Cardiac fibroblast (primary cell): ENCODE measurements around the gene STARD7.
"Not testable (repeated sequence)": the region's sequence is repeated elsewhere in the genome, so short reads cannot be mapped to it uniquely, and the experiment has no call there.

ENCODE experiments used
- DNase-seq, 2 donors: peaks; one replicate each; pipeline versions ENCODE4 v3.0.0 to v3.0.0-alpha.2; 2010; ENCODE audit warnings: low read depth in 2 of 2
- H3K4me3 ChIP-seq, 2 donors: replicated peaks in 1 of 2; 1 replicate in 1 of 2; 2 replicates in 1 of 2; pipeline ENCODE4 v1.5.1; 2011; ENCODE audit warnings: low read depth in 2 of 2, low read length in 2 of 2, mild to moderate bottlenecking in 2 of 2, moderate library complexity in 1 of 2
- TF ChIP-seq, protein P1 (sequence below): IDR thresholded peaks from one replicate; pipeline ENCODE4 v1.5.1; 2011; ENCODE audit warnings: low read depth, mild to moderate bottlenecking, low read length, inconsistent platforms

The STARD7 gene

DNA sequence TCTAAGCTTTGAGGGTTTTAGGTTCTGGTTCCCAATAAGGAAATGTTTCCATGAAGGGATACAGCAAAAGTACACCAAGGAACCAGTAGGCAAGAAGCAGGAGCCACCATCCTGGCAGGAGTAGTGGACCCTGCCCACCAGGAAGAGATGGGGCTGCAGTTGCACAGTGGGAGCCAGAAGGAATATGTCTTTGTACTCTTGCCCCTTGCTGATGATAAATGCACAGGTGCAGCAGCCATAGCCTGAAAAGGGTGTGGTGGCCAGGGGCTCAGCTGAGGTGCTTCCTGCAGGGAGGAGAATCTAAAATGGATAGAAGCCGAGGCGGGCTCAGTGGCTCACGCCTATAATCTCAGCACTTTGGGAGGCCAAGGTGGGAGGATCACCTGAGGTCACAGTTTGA, 29.6 kb upstream of the STARD7 start:
- no peak for DNase-seq
- TF ChIP-seq, protein P1, sequence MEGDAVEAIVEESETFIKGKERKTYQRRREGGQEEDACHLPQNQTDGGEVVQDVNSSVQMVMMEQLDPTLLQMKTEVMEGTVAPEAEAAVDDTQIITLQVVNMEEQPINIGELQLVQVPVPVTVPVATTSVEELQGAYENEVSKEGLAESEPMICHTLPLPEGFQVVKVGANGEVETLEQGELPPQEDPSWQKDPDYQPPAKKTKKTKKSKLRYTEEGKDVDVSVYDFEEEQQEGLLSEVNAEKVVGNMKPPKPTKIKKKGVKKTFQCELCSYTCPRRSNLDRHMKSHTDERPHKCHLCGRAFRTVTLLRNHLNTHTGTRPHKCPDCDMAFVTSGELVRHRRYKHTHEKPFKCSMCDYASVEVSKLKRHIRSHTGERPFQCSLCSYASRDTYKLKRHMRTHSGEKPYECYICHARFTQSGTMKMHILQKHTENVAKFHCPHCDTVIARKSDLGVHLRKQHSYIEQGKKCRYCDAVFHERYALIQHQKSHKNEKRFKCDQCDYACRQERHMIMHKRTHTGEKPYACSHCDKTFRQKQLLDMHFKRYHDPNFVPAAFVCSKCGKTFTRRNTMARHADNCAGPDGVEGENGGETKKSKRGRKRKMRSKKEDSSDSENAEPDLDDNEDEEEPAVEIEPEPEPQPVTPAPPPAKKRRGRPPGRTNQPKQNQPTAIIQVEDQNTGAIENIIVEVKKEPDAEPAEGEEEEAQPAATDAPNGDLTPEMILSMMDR, result no peak
- no peak overlapping the region for H3K4me3 ChIP-seq

DNA sequence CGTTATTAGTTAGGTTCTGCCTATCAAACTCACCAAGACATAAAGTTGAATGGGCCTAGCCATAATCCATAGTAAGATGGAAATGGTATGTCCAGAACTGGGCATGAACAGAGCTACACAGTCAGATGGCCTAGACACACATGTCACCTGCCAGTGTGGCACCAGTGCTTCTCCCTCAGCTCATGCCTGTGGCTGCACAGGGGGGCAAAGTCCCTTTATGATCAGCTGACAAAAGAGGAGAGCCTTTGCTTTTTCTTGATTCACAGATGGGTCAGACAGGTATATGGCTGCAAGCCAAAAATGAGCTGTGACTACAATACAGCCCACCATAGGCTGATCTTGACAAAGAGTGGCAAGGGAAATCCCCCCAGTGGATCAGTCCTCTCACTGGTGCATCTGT, 28.3 kb upstream of the STARD7 start:
- TF ChIP-seq, protein P1, result no peak

DNA sequence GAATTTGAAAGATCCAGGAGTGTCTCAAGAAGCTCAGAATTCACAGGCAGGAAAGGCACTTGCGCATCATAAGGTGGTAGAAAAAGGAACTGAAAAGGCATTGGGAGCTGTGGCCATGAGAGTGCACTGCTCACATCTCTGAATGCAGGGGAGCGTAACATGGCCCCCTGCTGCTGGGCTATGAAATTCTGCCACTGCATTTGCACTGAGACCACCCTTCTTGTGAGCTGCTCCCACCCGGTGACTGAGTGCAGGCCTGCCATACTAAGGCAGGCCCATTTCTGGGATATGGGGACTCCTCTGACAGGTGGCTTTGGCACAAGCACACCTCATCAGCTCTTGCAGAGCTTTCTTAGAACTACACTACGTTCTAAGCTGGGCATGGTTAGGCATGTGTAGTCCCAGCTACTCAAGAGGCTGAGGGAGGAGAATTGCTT, 25.3 kb upstream of the STARD7 start:
- TF ChIP-seq, protein P1, result no peak
- H3K4me3 ChIP-seq, result no peak overlapping the region
- no peak for DNase-seq

More for the DNA sequence above, 28.3 kb upstream of the STARD7 start:
- H3K4me3 ChIP-seq, result no peak overlapping the region
- no peak for DNase-seq

DNA sequence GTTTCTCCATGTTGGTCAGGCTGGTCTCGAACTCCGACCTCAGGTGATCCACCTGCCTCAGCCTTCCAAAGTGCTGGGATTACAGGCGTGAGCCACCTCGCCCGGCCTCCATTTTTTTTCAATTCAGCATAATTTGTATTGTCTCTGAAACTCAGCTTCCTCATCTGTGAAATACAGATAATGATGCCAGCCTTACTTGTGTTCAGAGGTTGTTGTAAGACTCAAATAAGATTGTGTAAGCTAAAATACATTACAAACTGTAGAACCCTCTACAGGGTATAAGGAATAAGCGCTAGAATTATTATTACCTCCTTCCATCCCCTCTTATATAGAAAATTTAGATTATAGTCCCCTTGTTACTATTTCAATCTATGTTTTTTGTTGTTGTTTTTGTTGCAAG, 24.8 kb upstream of the STARD7 start:
- no peak overlapping the region for H3K4me3 ChIP-seq
- TF ChIP-seq, protein P1, result no peak
- DNase-seq, result no peak

DNA sequence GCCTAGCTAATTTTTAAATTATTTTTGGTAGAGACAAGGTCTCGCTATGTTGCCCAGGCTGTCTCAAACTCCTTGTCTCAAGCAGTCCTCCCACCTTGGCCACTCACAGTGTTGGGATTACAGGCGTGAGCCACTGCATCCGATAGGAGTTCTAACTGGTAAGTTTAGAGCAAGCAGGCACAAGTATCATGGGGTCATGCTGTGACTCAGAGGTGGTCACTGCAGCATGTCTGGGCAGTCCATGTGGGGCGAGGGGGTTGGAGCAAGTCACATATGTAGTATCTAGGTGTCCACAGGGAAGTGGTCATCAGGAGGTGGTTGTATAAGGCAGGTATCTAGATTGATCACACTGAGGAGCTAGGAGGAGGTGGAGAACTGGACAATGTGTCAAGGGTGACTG, 22.7 kb upstream of the STARD7 start:
- TF ChIP-seq, protein P1, result no peak
- H3K4me3 ChIP-seq, result no peak overlapping the region
- DNase-seq, result no peak

DNA sequence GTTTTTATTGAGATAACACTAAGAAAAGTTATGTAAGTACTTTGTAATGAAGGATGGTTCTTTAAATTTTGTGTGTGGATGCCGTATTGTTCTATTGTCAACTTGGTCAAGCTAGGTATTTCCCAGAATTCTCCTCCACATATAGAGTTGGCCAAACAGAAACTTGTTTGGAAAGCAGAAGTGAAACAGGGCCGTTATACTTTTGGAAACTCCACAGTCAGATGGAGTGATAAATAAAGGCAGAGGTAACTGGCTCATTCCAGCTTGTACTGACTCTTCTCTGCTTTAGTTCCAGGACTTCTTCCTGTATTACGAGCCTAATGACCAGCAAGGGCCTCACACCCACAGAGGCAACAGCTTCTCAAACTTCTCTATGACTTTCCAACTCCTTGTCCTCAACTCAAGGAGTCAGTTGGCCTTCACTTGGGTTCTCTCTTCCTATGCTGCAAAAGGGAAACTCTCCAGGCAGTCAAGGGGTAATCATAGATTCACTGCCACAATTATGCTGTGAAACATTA, 16.4 kb upstream of the STARD7 start:
- H3K4me3 ChIP-seq, result no peak overlapping the region
- TF ChIP-seq, protein P1, result no peak
- DNase-seq, result no peak

DNA sequence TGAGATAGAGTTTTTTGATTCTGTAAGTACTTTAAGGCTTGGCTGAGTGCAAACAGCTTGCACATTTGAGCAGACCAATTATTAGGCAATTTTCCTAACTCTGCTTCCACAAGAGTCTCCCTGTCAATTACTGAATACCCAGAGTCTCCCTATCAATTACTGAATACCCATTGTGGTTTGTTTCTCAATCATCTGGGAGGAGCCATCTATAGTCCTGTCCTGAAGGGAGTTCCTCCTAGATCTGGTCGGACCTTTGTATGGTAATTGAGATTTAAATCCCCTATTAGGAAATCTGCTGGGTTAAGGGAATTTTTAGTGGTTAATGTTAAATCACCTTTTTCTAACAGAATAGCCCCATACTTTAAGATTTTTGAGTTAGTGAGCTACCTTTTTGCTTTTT, 12.5 kb upstream of the STARD7 start:
- not testable (repeated sequence) for H3K4me3 ChIP-seq, DNase-seq

DNA sequence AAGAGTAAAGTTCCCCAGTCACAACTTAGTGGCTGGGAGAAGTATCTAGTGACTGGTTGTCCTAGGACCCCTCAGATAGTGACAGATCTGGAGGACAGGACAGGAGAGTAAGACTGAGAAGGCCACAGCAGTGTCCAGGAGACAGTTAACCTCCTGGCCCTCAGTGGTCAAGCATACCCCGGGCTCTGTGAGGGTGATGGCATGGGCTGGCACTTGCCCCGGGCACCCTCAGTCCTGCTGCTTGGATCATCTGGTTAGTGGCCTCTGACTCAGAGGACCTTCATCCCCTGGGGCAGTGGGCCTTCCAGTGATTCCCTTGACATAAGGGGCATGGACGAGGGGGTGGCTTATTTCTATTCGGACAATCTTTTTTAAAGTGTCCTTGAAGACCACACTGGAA, 11.3 kb upstream of the STARD7 start:
- H3K4me3 ChIP-seq, DNase-seq: not testable (repeated sequence)
